ENCODE results near the gene KLF15.
A peak's percentile ranks its signal among the peaks of the same experiment; 100 is the strongest.

KLF15 gene

GRCh38 chr3:126389112-126389793 is 32.0 kb upstream of the KLF15 start:
- DNase-seq (ENCODE audit: low spot score) = peak; percentile 7

- no peak for DNase-seq (ENCODE audit: low spot score)
Measured at GRCh38 chr3:126381966-126382365, 24.8 kb upstream of the KLF15 start.

- DNase-seq (ENCODE audit: low spot score) = no peak
Measured at GRCh38 chr3:126380011-126380768, 23.0 kb upstream of the KLF15 start.

- DNase-seq (ENCODE audit: low spot score) = no peak
Measured at GRCh38 chr3:126378341-126378751, 21.1 kb upstream of the KLF15 start.

GRCh38 chr3:126377211-126377610 is 20.0 kb upstream of the KLF15 start:
- DNase-seq (ENCODE audit: low spot score) = no peak

GRCh38 chr3:126376444-126376843 is 19.2 kb upstream of the KLF15 start:
- DNase-seq (ENCODE audit: low spot score) = no peak

GRCh38 chr3:126375835-126376331 is 18.7 kb upstream of the KLF15 start:
- no peak for DNase-seq (ENCODE audit: low spot score)

- DNase-seq (ENCODE audit: low spot score) = no peak
Measured at GRCh38 chr3:126373682-126374601, 16.7 kb upstream of the KLF15 start.

GRCh38 chr3:126373146-126373613 is 16.0 kb upstream of the KLF15 start:
- no peak for DNase-seq (ENCODE audit: low spot score)

GRCh38 chr3:126372413-126373145 is 15.4 kb upstream of the KLF15 start:
- no peak for DNase-seq (ENCODE audit: low spot score)

GRCh38 chr3:126371096-126371705 is 14.0 kb upstream of the KLF15 start:
- DNase-seq (ENCODE audit: low spot score) = no peak

- no peak for DNase-seq (ENCODE audit: low spot score)
Measured at GRCh38 chr3:126370606-126371005, 13.4 kb upstream of the KLF15 start.

GRCh38 chr3:126370055-126370454 is 12.8 kb upstream of the KLF15 start:
- DNase-seq (ENCODE audit: low spot score) = no peak

- DNase-seq (ENCODE audit: low spot score) = no peak
Measured at GRCh38 chr3:126369490-126369889, 12.3 kb upstream of the KLF15 start.

- no peak for DNase-seq (ENCODE audit: low spot score)
Measured at GRCh38 chr3:126367316-126367805, 10.2 kb upstream of the KLF15 start.

GRCh38 chr3:126365351-126366277 is 8.4 kb upstream of the KLF15 start:
- no peak for DNase-seq (ENCODE audit: low spot score)

GRCh38 chr3:126364731-126365301 is 7.6 kb upstream of the KLF15 start:
- no peak for DNase-seq (ENCODE audit: low spot score)

- DNase-seq (ENCODE audit: low spot score) = no peak
Measured at GRCh38 chr3:126364130-126364695, 7.0 kb upstream of the KLF15 start.

- no peak for DNase-seq (ENCODE audit: low spot score)
Measured at GRCh38 chr3:126361211-126361610, 4.0 kb upstream of the KLF15 start.

All from hematopoietic multipotent progenitor cell treated with erythropoietin and hydrocortisone succinate and interleukin-3 and kit ligand, for 17 days (in vitro differentiated cells).